Measurements from ENCODE around the gene DNAJC27. TPM values are rescaled to one million over a fixed set of nuclear protein-coding genes. Genes with fewer than 3 reads are reported as not detected.

Gene DNAJC27
- total RNA-seq, 1 experiment from 2014 or later: 5.1 TPM

- Histone ChIP-seq H2BK20ac (ENCODE audit: low read depth, low read length, poor library complexity, severe bottlenecking) (no peak within 1 kb of the TSS), H3K4me1 (ENCODE audit: insufficient read depth, low read length) (no peaks in the 10 kb centered on the region), H2BK12ac (ENCODE audit: insufficient read length, low read depth, low read length) (no peak within 1 kb of the TSS), H3K56ac (ENCODE audit: insufficient read length, low read depth, low read length) (no peak within 1 kb of the TSS), H3K79me1 (ENCODE audit: insufficient read depth, low read depth, low read length, poor library complexity, severe bottlenecking) (no peaks in the 10 kb centered on the region), H3K9me3 (ENCODE audit: control insufficient read depth, low read depth, low read length) (no peaks in the 10 kb centered on the region), H2AK5ac (ENCODE audit: insufficient read length, low read length) (no peak within 1 kb of the TSS), H3K14ac (ENCODE audit: insufficient read depth, low read length) (no peak within 1 kb of the TSS), H3T11ph (ENCODE audit: low read length) (no peak within 1 kb of the TSS), H4K91ac (ENCODE audit: insufficient read length, low read depth, low read length) (no peak within 1 kb of the TSS), H4K5ac (ENCODE audit: insufficient read length, low read depth, low read length) (no peak within 1 kb of the TSS), H2BK5ac (ENCODE audit: insufficient read length, low read length) (no peak within 1 kb of the TSS), H3K27ac (ENCODE audit: insufficient read length, low read depth, low read length) (no peak within 1 kb of the TSS), H3K23me2 (ENCODE audit: insufficient read length, low read depth, low read length, poor library complexity, severe bottlenecking) (no peaks in the 10 kb centered on the region), H3K79me2 (ENCODE audit: insufficient read depth, low read length) (peaks cover 2% of the 10 kb centered on the region; the same call in 1 of the 2 replicates), H3K9ac (ENCODE audit: extremely low read depth, insufficient read length, low read length) (no peak within 1 kb of the TSS), H3K4ac (ENCODE audit: low read depth, low read length) (no peak within 1 kb of the TSS), H2BK120ac (ENCODE audit: low read depth, low read length, poor library complexity, severe bottlenecking) (no peak within 1 kb of the TSS), H2AFZ (ENCODE audit: low read length) (no peak within 1 kb of the TSS), H3K4me2 (ENCODE audit: insufficient read depth, insufficient read length, low read length) (peak within 1 kb of the TSS; percentile 42), H3K23ac (ENCODE audit: insufficient read length, low read depth, low read length) (no peak within 1 kb of the TSS), H3K27me3 (ENCODE audit: insufficient read depth, low read length) (no peaks in the 10 kb centered on the region), H3K18ac (ENCODE audit: insufficient read length, low read depth, low read length) (no peak within 1 kb of the TSS), H2BK15ac (ENCODE audit: low read depth, low read length) (no peak within 1 kb of the TSS), H4K8ac (replicated peaks; ENCODE audit: insufficient read length, low read depth, low read length) (no peak within 1 kb of the TSS), H4K20me1 (ENCODE audit: control insufficient read depth, insufficient read depth, insufficient read length) (no peaks in the 10 kb centered on the region)
- peaks cover 2 to 13% (median 10%) of the 10 kb centered on the region in 3 experiments; a peak in 6 of 7 replicates for H3K36me3 Mint-ChIP-seq (ENCODE audit: insufficient read depth in 1 of 3, low read depth in 3 of 3)
- no peak for TF ChIP-seq CTCF (conservative IDR thresholded peaks at IDR 0.05)
- no CpG with 5 or more reads among the region's 103 CpGs for whole genome bisulfite sequencing (ENCODE audit: extremely low coverage, insufficient read length, low lambda C conversion rate)
- peak within 1 kb of the TSS; percentile 80 for H3K4me3 Mint-ChIP-seq
- DNase-seq: peak; percentile 57
- peaks cover 8% of the 10 kb centered on the region for H3K27me3 Mint-ChIP-seq (ENCODE audit: low read depth)
- H3K9me3 Mint-ChIP-seq: no peaks in the 10 kb centered on the region
- H3K27ac Mint-ChIP-seq: no peak within 1 kb of the TSS; a peak in 2 of 7 replicates
- H3K4me1 Mint-ChIP-seq: peaks cover 20 to 23% of the 10 kb centered on the region in 2 experiments
Measured at GRCh38 chr2:24920098-24920808, 51.5 kb downstream of the DNAJC27 start, which contains the start of gene ADCY3. ADCY3 (minus strand) TSS chr2:24920237; CDS start chr2:24918987, 1,250 bp downstream.

All from H9 (cell line).